ENCODE data around the gene RAD52.

RAD52 gene

GRCh38 chr12:996881-997280 lies 47.4 kb upstream of the RAD52 start:
- peak overlapping the region; percentile 77; the same call in 1 of the 2 replicates for H3K27ac ChIP-seq (ENCODE audit: low read length)
- H2AFZ ChIP-seq (ENCODE audit: low read length): no peak overlapping the region
- H3K36me3 ChIP-seq (replicated peaks; ENCODE audit: insufficient read depth, low read length): no peaks in the 10 kb centered on the region
- H3K4me1 ChIP-seq (ENCODE audit: low read length): peaks cover 48% of the 10 kb centered on the region
- no peak overlapping the region for H3K9ac ChIP-seq (ENCODE audit: low read length)
- no peaks in the 10 kb centered on the region for H3K9me2 ChIP-seq (replicated peaks; ENCODE audit: insufficient read depth, low read length)
- peak overlapping the region; percentile 76 for H3K4me2 ChIP-seq (ENCODE audit: low read depth, low read length)
- peaks cover 28% of the 10 kb centered on the region for H3F3A ChIP-seq (ENCODE audit: insufficient read depth, low read length)
- TF ChIP-seq EZH2 (optimal IDR thresholded peaks at IDR 0.05; ENCODE audit: low read depth, low read length) (no peak), EZH2phosphoT487 (IDR thresholded peaks at IDR 0.05; ENCODE audit: low read length) (no peak)
- TF ChIP-seq, protein P1, sequence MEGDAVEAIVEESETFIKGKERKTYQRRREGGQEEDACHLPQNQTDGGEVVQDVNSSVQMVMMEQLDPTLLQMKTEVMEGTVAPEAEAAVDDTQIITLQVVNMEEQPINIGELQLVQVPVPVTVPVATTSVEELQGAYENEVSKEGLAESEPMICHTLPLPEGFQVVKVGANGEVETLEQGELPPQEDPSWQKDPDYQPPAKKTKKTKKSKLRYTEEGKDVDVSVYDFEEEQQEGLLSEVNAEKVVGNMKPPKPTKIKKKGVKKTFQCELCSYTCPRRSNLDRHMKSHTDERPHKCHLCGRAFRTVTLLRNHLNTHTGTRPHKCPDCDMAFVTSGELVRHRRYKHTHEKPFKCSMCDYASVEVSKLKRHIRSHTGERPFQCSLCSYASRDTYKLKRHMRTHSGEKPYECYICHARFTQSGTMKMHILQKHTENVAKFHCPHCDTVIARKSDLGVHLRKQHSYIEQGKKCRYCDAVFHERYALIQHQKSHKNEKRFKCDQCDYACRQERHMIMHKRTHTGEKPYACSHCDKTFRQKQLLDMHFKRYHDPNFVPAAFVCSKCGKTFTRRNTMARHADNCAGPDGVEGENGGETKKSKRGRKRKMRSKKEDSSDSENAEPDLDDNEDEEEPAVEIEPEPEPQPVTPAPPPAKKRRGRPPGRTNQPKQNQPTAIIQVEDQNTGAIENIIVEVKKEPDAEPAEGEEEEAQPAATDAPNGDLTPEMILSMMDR (IDR thresholded peaks at IDR 0.05; ENCODE audit: low read length): no peak
- H3K79me2 ChIP-seq (ENCODE audit: low read length): peaks cover 86% of the 10 kb centered on the region
- no peaks in the 10 kb centered on the region for H3K27me3 ChIP-seq (replicated peaks; ENCODE audit: insufficient read depth, low read length)
- no peak overlapping the region for H3K4me3 ChIP-seq (ENCODE audit: low read length)
- H3K9me3 ChIP-seq (replicated peaks; ENCODE audit: insufficient read depth, low read length): no peaks in the 10 kb centered on the region
- no peaks in the 10 kb centered on the region for H4K20me1 ChIP-seq (ENCODE audit: insufficient read depth, low read length)
- no peak for DNase-seq

GRCh38 chr12:992647-993046 lies 43.2 kb upstream of the RAD52 start:
- H3F3A ChIP-seq (ENCODE audit: insufficient read depth, low read length): peaks cover 15% of the 10 kb centered on the region
- H3K9ac ChIP-seq (ENCODE audit: low read length): 0 out of 2 replicates have a peak overlapping the region, but pooled peaks have one; percentile 73
- peak overlapping the region; percentile 80 for H3K4me3 ChIP-seq (ENCODE audit: low read length)
- peak overlapping the region; percentile 63; the same call in 1 of the 2 replicates for H3K4me2 ChIP-seq (ENCODE audit: low read depth, low read length)
- H3K27ac ChIP-seq (ENCODE audit: low read length): no peak overlapping the region
- H3K27me3 ChIP-seq (replicated peaks; ENCODE audit: insufficient read depth, low read length): no peaks in the 10 kb centered on the region
- no peak for DNase-seq
- H3K9me3 ChIP-seq (replicated peaks; ENCODE audit: insufficient read depth, low read length): no peaks in the 10 kb centered on the region
- no peaks in the 10 kb centered on the region for H3K9me2 ChIP-seq (replicated peaks; ENCODE audit: insufficient read depth, low read length)
- no peak overlapping the region for H2AFZ ChIP-seq (ENCODE audit: low read length)
- TF ChIP-seq, protein P1 (IDR thresholded peaks at IDR 0.05; ENCODE audit: low read length): no peak
- TF ChIP-seq EZH2phosphoT487 (IDR thresholded peaks at IDR 0.05; ENCODE audit: low read length): no peak
- TF ChIP-seq EZH2 (optimal IDR thresholded peaks at IDR 0.05; ENCODE audit: low read depth, low read length): no peak
- H3K4me1 ChIP-seq (ENCODE audit: low read length): peaks cover 35% of the 10 kb centered on the region
- peaks cover 66% of the 10 kb centered on the region for H3K79me2 ChIP-seq (ENCODE audit: low read length)
- no peaks in the 10 kb centered on the region for H4K20me1 ChIP-seq (ENCODE audit: insufficient read depth, low read length)
- H3K36me3 ChIP-seq (replicated peaks; ENCODE audit: insufficient read depth, low read length): no peaks in the 10 kb centered on the region

- Histone ChIP-seq H3K4me3 (ENCODE audit: low read length) (peak overlapping the region; percentile 80), H3K9me2 (replicated peaks; ENCODE audit: insufficient read depth, low read length) (no peaks in the 10 kb centered on the region), H3K27me3 (replicated peaks; ENCODE audit: insufficient read depth, low read length) (no peaks in the 10 kb centered on the region), H4K20me1 (ENCODE audit: insufficient read depth, low read length) (no peaks in the 10 kb centered on the region), H3K79me2 (ENCODE audit: low read length) (peaks cover 56% of the 10 kb centered on the region), H3F3A (ENCODE audit: insufficient read depth, low read length) (peaks cover 7% of the 10 kb centered on the region), H3K9ac (ENCODE audit: low read length) (peak overlapping the region; percentile 73), H3K36me3 (replicated peaks; ENCODE audit: insufficient read depth, low read length) (no peaks in the 10 kb centered on the region), H2AFZ (ENCODE audit: low read length) (peak overlapping the region; percentile 50), H3K4me2 (ENCODE audit: low read depth, low read length) (peak overlapping the region; percentile 63; the same call in 1 of the 2 replicates), H3K27ac (ENCODE audit: low read length) (peak overlapping the region; percentile 50; the same call in 1 of the 2 replicates), H3K4me1 (ENCODE audit: low read length) (peaks cover 26% of the 10 kb centered on the region), H3K9me3 (replicated peaks; ENCODE audit: insufficient read depth, low read length) (no peaks in the 10 kb centered on the region)
- TF ChIP-seq EZH2phosphoT487 (IDR thresholded peaks at IDR 0.05; ENCODE audit: low read length) (no peak), EZH2 (optimal IDR thresholded peaks at IDR 0.05; ENCODE audit: low read depth, low read length) (no peak)
- TF ChIP-seq, protein P1 (IDR thresholded peaks at IDR 0.05; ENCODE audit: low read length): no peak
- no peak for DNase-seq
These were observed 42.1 kb upstream of the RAD52 start for GRCh38 chr12:991350-992333.
